GM12878 (cell line): ENCODE data around the gene DNAH5.

Source experiments
- CTCF ChIP-seq, 3 experiments: IDR thresholded peaks in 2 of 3; conservative IDR thresholded peaks in 1 of 3; 2 replicates each; pipeline ENCODE4 v1.5.1; 2011; ENCODE audit warnings: low read depth in 3 of 3, low read length in 3 of 3, mild to moderate bottlenecking in 3 of 3, control low read depth in 2 of 3, moderate library complexity in 2 of 3, inconsistent platforms in 1 of 3, mixed read lengths in 1 of 3; ENCODE audit not compliant: control insufficient read depth in 2 of 3, insufficient read depth in 1 of 3; ENCODE audit errors: extremely low read depth in 1 of 3
- EP300 ChIP-seq, 2 experiments: fragments of 150-350 bp in 1 of 2; IDR thresholded peaks; 2 replicates each; pipeline ENCODE4 v1.6.1; 2011 to 2012; ENCODE audit warnings: low read depth in 2 of 2, low read length in 2 of 2, borderline replicate concordance in 1 of 2, improper control_type of control experiment in 1 of 2, inconsistent platforms in 1 of 2; ENCODE audit not compliant: control insufficient read depth in 1 of 2
- FOXM1 ChIP-seq: IDR thresholded peaks from 2 replicates; pipeline ENCODE4 v1.6.1; 2012; ENCODE audit warnings: low read depth, mild to moderate bottlenecking, inconsistent platforms, low read length, moderate library complexity
- SIX5 ChIP-seq: IDR thresholded peaks from 2 replicates; pipeline ENCODE4 v1.6.1; 2011; ENCODE audit warnings: mild to moderate bottlenecking, low read depth, low read length, moderate library complexity; ENCODE audit not compliant: severe bottlenecking

GRCh38 chr5:13674391-13674790, 270.1 kb downstream of the DNAH5 start:
- TF ChIP-seq CTCF (IDR thresholded peaks at IDR 0.05 in 2 of 3, conservative IDR thresholded peaks at IDR 0.05 in 1 of 3; ENCODE audit: control insufficient read depth in 2 of 3, extremely low read depth in 1 of 3, insufficient read depth in 1 of 3, low read depth in 3 of 3, low read length in 3 of 3): no peak
- TF ChIP-seq FOXM1: no peak
- no peak for TF ChIP-seq EP300 (IDR thresholded peaks at IDR 0.05; ENCODE audit: borderline replicate concordance in 1 of 2, control insufficient read depth in 1 of 2, low read depth in 2 of 2, low read length in 2 of 2)
- no peak for TF ChIP-seq SIX5
